Measurements from ENCODE around the gene CTPS1. TPM values are rescaled to one million over a fixed set of nuclear protein-coding genes. Genes with fewer than 3 reads are reported as not detected.

Gene CTPS1
- total and polyA plus RNA-seq, 2 of the 13 experiments (the other 11 are each of a cell fraction or from before 2014, with no cell fraction given), result 9.6 to 42.8 TPM

DNA sequence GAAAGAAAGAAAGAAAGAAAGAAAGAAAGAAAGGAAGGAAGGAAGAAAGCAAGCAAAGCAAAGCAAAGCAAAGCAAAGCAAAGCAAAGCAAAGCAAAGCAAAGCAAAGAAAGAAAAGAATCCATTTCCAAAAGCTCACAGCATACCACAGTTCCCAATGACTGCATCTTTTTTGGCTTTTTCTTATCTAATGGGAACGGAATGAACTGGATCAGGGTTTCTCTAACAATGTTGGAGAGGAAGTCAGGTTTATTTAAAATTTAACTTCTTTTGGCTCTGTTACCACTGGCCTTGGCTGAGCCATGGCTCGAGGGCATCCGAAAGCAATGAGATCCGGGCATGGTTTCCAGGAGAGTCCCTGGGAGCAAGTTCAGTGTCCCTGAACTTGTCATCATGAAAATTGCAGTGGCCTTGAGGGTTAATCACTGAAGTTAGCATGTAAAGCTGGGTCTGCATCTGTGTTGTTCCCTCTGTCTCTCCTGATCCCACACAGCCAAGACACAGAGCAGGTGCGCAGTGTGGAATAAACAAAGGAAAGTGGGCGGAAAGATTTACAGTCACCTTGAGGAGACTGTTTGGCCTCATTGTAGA is 34.6 kb upstream of the CTPS1 start (continued):
- TF ChIP-seq, protein P1, sequence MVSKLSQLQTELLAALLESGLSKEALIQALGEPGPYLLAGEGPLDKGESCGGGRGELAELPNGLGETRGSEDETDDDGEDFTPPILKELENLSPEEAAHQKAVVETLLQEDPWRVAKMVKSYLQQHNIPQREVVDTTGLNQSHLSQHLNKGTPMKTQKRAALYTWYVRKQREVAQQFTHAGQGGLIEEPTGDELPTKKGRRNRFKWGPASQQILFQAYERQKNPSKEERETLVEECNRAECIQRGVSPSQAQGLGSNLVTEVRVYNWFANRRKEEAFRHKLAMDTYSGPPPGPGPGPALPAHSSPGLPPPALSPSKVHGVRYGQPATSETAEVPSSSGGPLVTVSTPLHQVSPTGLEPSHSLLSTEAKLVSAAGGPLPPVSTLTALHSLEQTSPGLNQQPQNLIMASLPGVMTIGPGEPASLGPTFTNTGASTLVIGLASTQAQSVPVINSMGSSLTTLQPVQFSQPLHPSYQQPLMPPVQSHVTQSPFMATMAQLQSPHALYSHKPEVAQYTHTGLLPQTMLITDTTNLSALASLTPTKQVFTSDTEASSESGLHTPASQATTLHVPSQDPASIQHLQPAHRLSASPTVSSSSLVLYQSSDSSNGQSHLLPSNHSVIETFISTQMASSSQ (IDR thresholded peaks at IDR 0.05; ENCODE audit: low read depth), result no peak
- TF ChIP-seq, protein P1 (CRISPR knock-in tag; IDR thresholded peaks at IDR 0.05; ENCODE audit: borderline replicate concordance), result peak; percentile 36; the same call in 1 of the 2 replicates
- TF ChIP-seq, protein P2, sequence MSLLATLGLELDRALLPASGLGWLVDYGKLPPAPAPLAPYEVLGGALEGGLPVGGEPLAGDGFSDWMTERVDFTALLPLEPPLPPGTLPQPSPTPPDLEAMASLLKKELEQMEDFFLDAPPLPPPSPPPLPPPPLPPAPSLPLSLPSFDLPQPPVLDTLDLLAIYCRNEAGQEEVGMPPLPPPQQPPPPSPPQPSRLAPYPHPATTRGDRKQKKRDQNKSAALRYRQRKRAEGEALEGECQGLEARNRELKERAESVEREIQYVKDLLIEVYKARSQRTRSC (CRISPR knock-in tag; IDR thresholded peaks at IDR 0.05; ENCODE audit: low read depth), result no peak
- TF ChIP-seq HOXA3 (CRISPR knock-in tag; IDR thresholded peaks at IDR 0.05) (peak; percentile 46; the same call in 1 of the 2 replicates), EZH2 (conservative IDR thresholded peaks at IDR 0.05; ENCODE audit: low read depth, low read length) (no peak), CEBPZ (IDR thresholded peaks at IDR 0.05; ENCODE audit: low read length) (no peak), ZNF746 (CRISPR knock-in tag; IDR thresholded peaks at IDR 0.05) (no peak), ISL2 (CRISPR knock-in tag; IDR thresholded peaks at IDR 0.05) (peak; percentile 55; the same call in 1 of the 2 replicates), GATAD2A (CRISPR knock-in tag; IDR thresholded peaks at IDR 0.05) (peak; percentile 75), POLR2AphosphoS5 (IDR thresholded peaks at IDR 0.05; ENCODE audit: low read depth, low read length) (no peak), TFE3 (CRISPR knock-in tag; IDR thresholded peaks at IDR 0.05) (peak; percentile 37; the same call in 1 of the 2 replicates), ZNF441 (CRISPR knock-in tag; IDR thresholded peaks at IDR 0.05; ENCODE audit: borderline replicate concordance) (no peak), ZNF616 (CRISPR knock-in tag; IDR thresholded peaks at IDR 0.05; ENCODE audit: low read depth) (no peak), ZNF12 (CRISPR knock-in tag; IDR thresholded peaks at IDR 0.05) (no peak), KMT2B (CRISPR knock-in tag; IDR thresholded peaks at IDR 0.05) (no peak)
- TF ChIP-seq, protein P3, sequence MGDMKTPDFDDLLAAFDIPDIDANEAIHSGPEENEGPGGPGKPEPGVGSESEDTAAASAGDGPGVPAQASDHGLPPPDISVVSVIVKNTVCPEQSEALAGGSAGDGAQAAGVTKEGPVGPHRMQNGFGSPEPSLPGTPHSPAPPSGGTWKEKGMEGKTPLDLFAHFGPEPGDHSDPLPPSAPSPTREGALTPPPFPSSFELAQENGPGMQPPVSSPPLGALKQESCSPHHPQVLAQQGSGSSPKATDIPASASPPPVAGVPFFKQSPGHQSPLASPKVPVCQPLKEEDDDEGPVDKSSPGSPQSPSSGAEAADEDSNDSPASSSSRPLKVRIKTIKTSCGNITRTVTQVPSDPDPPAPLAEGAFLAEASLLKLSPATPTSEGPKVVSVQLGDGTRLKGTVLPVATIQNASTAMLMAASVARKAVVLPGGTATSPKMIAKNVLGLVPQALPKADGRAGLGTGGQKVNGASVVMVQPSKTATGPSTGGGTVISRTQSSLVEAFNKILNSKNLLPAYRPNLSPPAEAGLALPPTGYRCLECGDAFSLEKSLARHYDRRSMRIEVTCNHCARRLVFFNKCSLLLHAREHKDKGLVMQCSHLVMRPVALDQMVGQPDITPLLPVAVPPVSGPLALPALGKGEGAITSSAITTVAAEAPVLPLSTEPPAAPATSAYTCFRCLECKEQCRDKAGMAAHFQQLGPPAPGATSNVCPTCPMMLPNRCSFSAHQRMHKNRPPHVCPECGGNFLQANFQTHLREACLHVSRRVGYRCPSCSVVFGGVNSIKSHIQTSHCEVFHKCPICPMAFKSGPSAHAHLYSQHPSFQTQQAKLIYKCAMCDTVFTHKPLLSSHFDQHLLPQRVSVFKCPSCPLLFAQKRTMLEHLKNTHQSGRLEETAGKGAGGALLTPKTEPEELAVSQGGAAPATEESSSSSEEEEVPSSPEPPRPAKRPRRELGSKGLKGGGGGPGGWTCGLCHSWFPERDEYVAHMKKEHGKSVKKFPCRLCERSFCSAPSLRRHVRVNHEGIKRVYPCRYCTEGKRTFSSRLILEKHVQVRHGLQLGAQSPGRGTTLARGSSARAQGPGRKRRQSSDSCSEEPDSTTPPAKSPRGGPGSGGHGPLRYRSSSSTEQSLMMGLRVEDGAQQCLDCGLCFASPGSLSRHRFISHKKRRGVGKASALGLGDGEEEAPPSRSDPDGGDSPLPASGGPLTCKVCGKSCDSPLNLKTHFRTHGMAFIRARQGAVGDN (CRISPR knock-in tag; IDR thresholded peaks at IDR 0.05), result no peak
